Peyer's patch (tissue), 4 donors: ENCODE data around the gene MYOM3. TPM values are rescaled to one million over a fixed set of nuclear protein-coding genes. Genes with fewer than 3 reads are reported as not detected.
"Not testable (repeated sequence)": the region's sequence is repeated elsewhere in the genome, so short reads cannot be mapped to it uniquely, and the experiment has no call there.

Source experiments
- DNase-seq, 3 donors: peaks; one replicate each; pipeline ENCODE4 v3.0.0-alpha.2; 2017 to 2019
- H3K27ac ChIP-seq, 4 donors: fragments of 200-600 bp; sonication (generic); one replicate each; pipeline ENCODE4 v1.5.1; 2016 to 2019
- H3K27me3 ChIP-seq, 2 donors: fragments of 200-600 bp; sonication (generic); one replicate each; pipeline ENCODE4 v1.5.1; 2019
- H3K36me3 ChIP-seq, 3 donors: fragments of 200-600 bp; sonication (generic); one replicate each; pipeline ENCODE4 v1.5.1; 2016 to 2019
- H3K4me1 ChIP-seq, 4 donors: fragments of 200-600 bp; sonication (generic); one replicate each; pipeline ENCODE4 v1.5.1; 2016 to 2019
- H3K4me3 ChIP-seq, 4 donors: fragments of 200-600 bp; sonication (generic); 1 replicate in 3 of 4; 2 replicates in 1 of 4; pipeline ENCODE4 v1.5.1; 2016 to 2019; ENCODE audit warnings: mild to moderate bottlenecking in 1 of 4
- H3K9me3 ChIP-seq, 4 donors: fragments of 200-600 bp; sonication (generic); one replicate each; pipeline ENCODE4 v1.5.1; 2016 to 2019; ENCODE audit warnings: mild to moderate bottlenecking in 1 of 4
- CTCF ChIP-seq, 6 experiments: fragments of 450-650 bp in 4 of 6; fragments of 200-600 bp in 2 of 6; sonication (generic) in 1 of 6; IDR thresholded peaks; one replicate each; pipeline ENCODE4 v1.5.1; 2017 to 2019; ENCODE audit warnings: antibody characterized with exemption in 6 of 6, mild to moderate bottlenecking in 3 of 6, moderate library complexity in 1 of 6
- POLR2A ChIP-seq, 2 donors: fragments of 450-650 bp; IDR thresholded peaks; one replicate each; pipeline ENCODE4 v1.5.1; 2017; ENCODE audit warnings: antibody characterized with exemption in 2 of 2, mild to moderate bottlenecking in 2 of 2, moderate library complexity in 2 of 2
- total RNA-seq, 4 donors: library from RNA; depleted of rRNA; stranded (reverse); fragments of >200 nt; gene quantifications; one replicate each; pipeline ENCODE4 v1.1.0, GENCODE V29; 2016

Gene MYOM3
- total RNA-seq, 4 donors from 2014 or later: 10.7 to 40.8 (median 24.7) TPM

GRCh38 chr1:24032981-24033380 lies 79.0 kb downstream of the MYOM3 start:
- no peaks in the 10 kb centered on the region for H3K9me3 ChIP-seq
- H3K4me1 ChIP-seq: no peaks in the 10 kb centered on the region
- H3K36me3 ChIP-seq: no peaks in the 10 kb centered on the region
- H3K27me3 ChIP-seq: no peaks in the 10 kb centered on the region
- no peak overlapping the region for H3K4me3 ChIP-seq
- no peak for DNase-seq
- H3K27ac ChIP-seq: no peak overlapping the region
- no peak for TF ChIP-seq POLR2A (IDR thresholded peaks at IDR 0.05)
- no peak for TF ChIP-seq CTCF (IDR thresholded peaks at IDR 0.05)

GRCh38 chr1:24030976-24031516 lies 80.9 kb downstream of the MYOM3 start:
- H3K4me1 ChIP-seq, H3K9me3 ChIP-seq, H3K4me3 ChIP-seq, H3K27ac ChIP-seq, H3K27me3 ChIP-seq, H3K36me3 ChIP-seq: not testable (repeated sequence)
- DNase-seq: peak in 1 of 3 donors; percentile 26

GRCh38 chr1:24027838-24028468 lies 84.0 kb downstream of the MYOM3 start:
- no peaks in the 10 kb centered on the region for H3K27me3 ChIP-seq
- peaks cover 0 to 7% (median 0%) of the 10 kb centered on the region in 4 donors for H3K4me1 ChIP-seq
- DNase-seq: no peak
- no peaks in the 10 kb centered on the region for H3K36me3 ChIP-seq
- no peak overlapping the region for H3K4me3 ChIP-seq
- peak in 5 of 6 experiments; percentile 35 to 85 (median 78) for TF ChIP-seq CTCF (IDR thresholded peaks at IDR 0.05)
- TF ChIP-seq POLR2A (IDR thresholded peaks at IDR 0.05): no peak
- no peaks in the 10 kb centered on the region for H3K9me3 ChIP-seq
- no peak overlapping the region for H3K27ac ChIP-seq

GRCh38 chr1:24022581-24023361 lies 89.2 kb downstream of the MYOM3 start:
- DNase-seq: peak in 2 of 3 donors; percentile 64 to 75
- H3K36me3 ChIP-seq: no peaks in the 10 kb centered on the region
- TF ChIP-seq CTCF (IDR thresholded peaks at IDR 0.05): no peak
- TF ChIP-seq POLR2A (IDR thresholded peaks at IDR 0.05): peak in 1 of 2 donors; percentile 42
- H3K27me3 ChIP-seq: no peaks in the 10 kb centered on the region
- H3K4me3 ChIP-seq: no peak overlapping the region
- H3K9me3 ChIP-seq: no peaks in the 10 kb centered on the region
- H3K27ac ChIP-seq: peak overlapping the region in 2 of 4 donors; percentile 80 to 93
- peaks cover 0 to 46% (median 0%) of the 10 kb centered on the region in 4 donors for H3K4me1 ChIP-seq

- no peaks in the 10 kb centered on the region for H3K9me3 ChIP-seq
- no peaks in the 10 kb centered on the region for H3K36me3 ChIP-seq
- H3K27ac ChIP-seq: peak overlapping the region in 2 of 4 donors; percentile 80 to 93
- no peak overlapping the region for H3K4me3 ChIP-seq
- TF ChIP-seq CTCF (IDR thresholded peaks at IDR 0.05) (no peak), POLR2A (IDR thresholded peaks at IDR 0.05) (no peak)
- H3K4me1 ChIP-seq: peaks cover 0 to 50% (median 0%) of the 10 kb centered on the region in 4 donors
- no peaks in the 10 kb centered on the region for H3K27me3 ChIP-seq
- DNase-seq: peak in 2 of 3 donors; percentile 48 to 63
Observed at GRCh38 chr1:24021403-24022266, 90.3 kb downstream of the MYOM3 start.
